Measurements from ENCODE around the gene SPTB. TPM values are rescaled to one million over a fixed set of nuclear protein-coding genes. Genes with fewer than 3 reads are reported as not detected.

Gene SPTB
- 25.2 TPM for total RNA-seq

DNA sequence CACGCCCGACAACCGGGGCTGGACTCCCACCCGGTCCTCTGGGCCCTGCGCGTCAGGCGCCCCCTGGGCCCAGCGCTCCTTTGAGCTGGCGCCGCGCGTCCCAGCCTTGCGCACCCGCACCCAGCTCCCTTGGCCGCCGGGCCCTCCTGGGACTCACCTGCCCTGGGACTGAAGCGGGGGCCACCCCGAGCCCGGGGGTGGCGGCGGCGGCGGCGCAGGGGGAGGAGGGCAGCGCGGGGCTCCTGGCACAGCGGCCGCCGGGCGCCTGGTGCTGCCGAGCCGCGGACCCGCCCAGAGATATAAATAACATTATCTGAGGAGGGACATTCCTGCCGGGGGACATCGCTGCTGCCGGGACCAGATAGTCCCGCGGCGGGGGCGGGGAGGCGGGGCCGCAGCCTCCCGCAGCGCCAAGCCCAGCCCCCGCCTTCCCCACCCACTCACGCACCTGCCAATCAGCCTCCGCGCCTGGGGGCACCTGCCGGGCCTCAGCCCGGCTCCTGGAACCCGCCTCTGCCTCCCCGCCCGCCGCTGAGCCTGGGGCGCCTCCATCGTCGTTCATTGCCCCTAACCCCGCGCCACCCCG, at the start of gene SPTB:
Gene SPTB, minus strand, starts transcription at position 273 of the 586 bp plus-strand sequence. CDS start 56,813 bp downstream, outside the sequence.

DNA sequence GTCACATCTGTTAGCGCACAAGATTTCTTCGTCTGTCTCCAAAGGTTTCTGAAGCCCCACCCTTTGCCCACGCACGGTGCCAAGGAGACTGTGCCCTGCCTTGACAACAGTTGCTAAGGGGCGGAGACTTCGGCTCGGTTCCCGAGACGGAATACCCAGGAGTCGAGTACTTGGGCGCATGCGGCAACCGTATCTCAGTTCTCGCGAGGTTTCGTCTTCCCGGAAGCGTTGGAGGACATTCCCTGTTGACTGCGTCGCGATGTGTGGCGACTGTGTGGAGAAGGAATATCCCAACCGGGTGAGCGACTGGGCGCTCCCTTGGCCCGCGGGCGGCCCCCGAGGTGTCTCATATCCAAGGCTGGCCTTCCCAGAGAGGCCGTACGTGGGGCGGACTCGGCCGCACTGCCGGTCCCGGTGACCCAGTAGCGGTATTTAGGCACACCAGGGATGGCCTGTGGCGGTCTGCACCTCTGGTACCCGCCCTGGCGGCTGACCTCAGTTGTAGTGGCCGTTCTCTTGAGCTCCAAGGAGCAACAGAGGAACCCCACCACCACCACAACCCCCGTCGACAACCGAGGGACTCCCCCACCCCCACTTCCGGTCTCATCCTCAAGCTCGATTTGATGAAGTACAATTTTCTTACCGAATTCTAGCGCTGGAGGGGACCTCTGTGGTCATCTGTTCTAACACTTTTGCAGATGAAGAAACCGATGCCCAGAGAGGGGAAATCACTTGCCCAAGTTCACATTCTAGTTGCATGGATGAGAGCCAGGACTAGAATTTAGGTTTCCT, 34.7 kb upstream of the SPTB start, which contains the start of gene CHURC1:
Gene CHURC1, plus strand, starts transcription at position 219 of the 792 bp plus-strand sequence. Its CDS starts 41 bp downstream, at position 260.

DNA sequence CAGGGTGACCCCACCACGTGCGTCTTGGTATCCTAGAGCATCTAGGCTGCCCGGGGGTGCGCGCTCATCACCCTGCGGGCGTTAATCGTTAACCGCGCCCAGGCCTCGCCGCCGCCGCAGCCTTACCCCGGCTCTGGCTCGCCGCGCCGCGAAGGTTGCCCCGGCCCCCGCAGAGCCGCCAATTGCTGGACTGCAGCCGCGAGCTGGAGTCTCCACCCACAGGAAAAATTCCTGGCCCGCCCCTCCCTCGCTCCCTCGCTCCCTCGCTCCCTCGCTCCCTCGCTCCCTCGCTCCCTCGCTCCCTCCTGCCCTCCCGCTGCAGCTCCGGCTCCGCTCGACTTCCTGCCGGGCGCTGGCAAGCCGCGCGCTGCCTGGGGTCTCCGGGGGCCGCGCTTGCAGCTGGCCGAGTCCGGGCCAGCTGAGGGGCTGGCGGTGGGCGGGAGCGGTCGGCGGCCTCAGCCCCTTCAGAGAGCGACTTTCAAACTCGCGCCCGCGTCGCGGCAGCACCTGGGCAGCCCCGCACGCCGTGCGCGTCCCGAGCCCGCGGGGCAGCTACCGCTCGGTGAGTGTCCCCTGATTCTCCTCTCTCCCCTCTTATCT, 175.5 kb downstream of the SPTB start, which contains the start of gene PLEKHG3:
Gene PLEKHG3, plus strand, starts transcription at position 282 of the 600 bp plus-strand sequence. CDS start 23,208 bp downstream, outside the sequence.

Other genes starting within 250 kb of the SPTB start
- gene PLEKHG3, start 175.5 kb downstream of the SPTB start, total RNA-seq: 47.5 TPM
- 89.7 TPM for gene CHURC1, start 34.5 kb upstream of the SPTB start, total RNA-seq
- 1.5 TPM for gene GPX2, start 62.8 kb upstream of the SPTB start, total RNA-seq
- 9.0 TPM for gene RAB15, start 92.4 kb upstream of the SPTB start, total RNA-seq
- gene FNTB, start 107.0 kb upstream of the SPTB start, total RNA-seq: 14.3 TPM
- 55.3 TPM for gene MAX, start 222.6 kb upstream of the SPTB start, total RNA-seq